Measurements from ENCODE around the gene EPHA4.
A peak's percentile ranks its signal among the peaks of the same experiment; 100 is the strongest.

The EPHA4 gene

DNA sequence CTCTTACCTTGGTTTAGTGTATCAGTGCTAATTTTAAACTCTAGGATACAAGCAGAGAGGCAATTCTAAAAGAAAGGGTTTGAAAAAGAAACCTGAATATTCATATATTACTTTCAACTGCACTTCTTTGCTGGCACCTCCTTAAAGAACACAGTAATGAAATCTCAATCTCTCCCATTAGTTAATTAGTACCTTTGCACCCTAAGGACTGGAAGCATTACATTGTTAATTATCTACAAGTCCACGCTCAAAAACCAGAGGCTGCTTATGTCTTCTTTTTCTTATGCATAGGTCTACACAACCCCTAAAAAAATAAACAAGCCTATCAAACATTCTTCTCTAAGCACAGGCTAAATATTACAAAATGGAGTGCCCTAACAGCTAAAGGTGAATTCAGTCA lies 20.2 kb downstream of the EPHA4 start:
- H3K27me3 ChIP-seq (replicated peaks; ENCODE audit: insufficient read depth, low read length) = peaks cover 18% of the 10 kb centered on the region
- no peak overlapping the region for H3K9ac ChIP-seq (ENCODE audit: low read length)
- H3K4me1 ChIP-seq (ENCODE audit: low read length) = peaks cover 13% of the 10 kb centered on the region; the same call in 1 of the 2 replicates
- H3K9me2 ChIP-seq (replicated peaks; ENCODE audit: insufficient read depth, low read length) = no peaks in the 10 kb centered on the region
- no peaks in the 10 kb centered on the region for H3K36me3 ChIP-seq (replicated peaks; ENCODE audit: insufficient read depth, low read length)
- TF ChIP-seq CTCF (IDR thresholded peaks at IDR 0.05; ENCODE audit: low read length) (no peak), EZH2 (optimal IDR thresholded peaks at IDR 0.05; ENCODE audit: low read depth, low read length) (no peak), EZH2phosphoT487 (IDR thresholded peaks at IDR 0.05; ENCODE audit: low read length) (no peak)
- no peaks in the 10 kb centered on the region for H3F3A ChIP-seq (ENCODE audit: insufficient read depth, low read length)
- H3K27ac ChIP-seq (ENCODE audit: low read length) = no peak overlapping the region
- no peak overlapping the region for H3K4me2 ChIP-seq (ENCODE audit: low read depth, low read length)
- H3K4me3 ChIP-seq (ENCODE audit: low read length) = no peak overlapping the region
- no peak for DNase-seq
- H2AFZ ChIP-seq (ENCODE audit: low read length) = no peak overlapping the region
- no peaks in the 10 kb centered on the region for H3K79me2 ChIP-seq (ENCODE audit: low read length)
- H4K20me1 ChIP-seq (ENCODE audit: insufficient read depth, low read length) = no peaks in the 10 kb centered on the region
- no peaks in the 10 kb centered on the region for H3K9me3 ChIP-seq (replicated peaks; ENCODE audit: insufficient read depth, low read length)

- H3K27ac ChIP-seq (ENCODE audit: low read length) = no peak overlapping the region
- no peak overlapping the region for H3K9ac ChIP-seq (ENCODE audit: low read length)
- DNase-seq = peak; percentile 80
- H3K36me3 ChIP-seq (replicated peaks; ENCODE audit: insufficient read depth, low read length) = no peaks in the 10 kb centered on the region
- peaks cover 29% of the 10 kb centered on the region for H3K27me3 ChIP-seq (replicated peaks; ENCODE audit: insufficient read depth, low read length)
- no peaks in the 10 kb centered on the region for H3K79me2 ChIP-seq (ENCODE audit: low read length)
- H3K4me2 ChIP-seq (ENCODE audit: low read depth, low read length) = no peak overlapping the region
- H4K20me1 ChIP-seq (ENCODE audit: insufficient read depth, low read length) = no peaks in the 10 kb centered on the region
- H2AFZ ChIP-seq (ENCODE audit: low read length) = no peak overlapping the region
- no peak for TF ChIP-seq EZH2 (optimal IDR thresholded peaks at IDR 0.05; ENCODE audit: low read depth, low read length)
- TF ChIP-seq EZH2phosphoT487 (IDR thresholded peaks at IDR 0.05; ENCODE audit: low read length) = peak; percentile 85; the same call in 1 of the 2 replicates
- no peak for TF ChIP-seq CTCF (IDR thresholded peaks at IDR 0.05; ENCODE audit: low read length)
- no peaks in the 10 kb centered on the region for H3K9me2 ChIP-seq (replicated peaks; ENCODE audit: insufficient read depth, low read length)
- no peak overlapping the region for H3K4me3 ChIP-seq (ENCODE audit: low read length)
- H3K9me3 ChIP-seq (replicated peaks; ENCODE audit: insufficient read depth, low read length) = no peaks in the 10 kb centered on the region
- peaks cover 3% of the 10 kb centered on the region; the same call in 1 of the 2 replicates for H3K4me1 ChIP-seq (ENCODE audit: low read length)
- H3F3A ChIP-seq (ENCODE audit: insufficient read depth, low read length) = no peaks in the 10 kb centered on the region
Observed at GRCh38 chr2:221549143-221549542, 23.0 kb downstream of the EPHA4 start.

GRCh38 chr2:221546505-221547225 lies 25.4 kb downstream of the EPHA4 start:
- no peaks in the 10 kb centered on the region for H4K20me1 ChIP-seq (ENCODE audit: insufficient read depth, low read length)
- no peak overlapping the region for H2AFZ ChIP-seq (ENCODE audit: low read length)
- peaks cover 23% of the 10 kb centered on the region for H3K27me3 ChIP-seq (replicated peaks; ENCODE audit: insufficient read depth, low read length)
- no peaks in the 10 kb centered on the region for H3K9me3 ChIP-seq (replicated peaks; ENCODE audit: insufficient read depth, low read length)
- H3F3A ChIP-seq (ENCODE audit: insufficient read depth, low read length) = no peaks in the 10 kb centered on the region
- no peak overlapping the region for H3K9ac ChIP-seq (ENCODE audit: low read length)
- DNase-seq = no peak
- TF ChIP-seq CTCF (IDR thresholded peaks at IDR 0.05; ENCODE audit: low read length) = no peak
- no peaks in the 10 kb centered on the region for H3K79me2 ChIP-seq (ENCODE audit: low read length)
- H3K4me2 ChIP-seq (ENCODE audit: low read depth, low read length) = no peak overlapping the region
- H3K4me1 ChIP-seq (ENCODE audit: low read length) = peaks cover 3% of the 10 kb centered on the region; the same call in 1 of the 2 replicates
- no peaks in the 10 kb centered on the region for H3K36me3 ChIP-seq (replicated peaks; ENCODE audit: insufficient read depth, low read length)
- H3K4me3 ChIP-seq (ENCODE audit: low read length) = no peak overlapping the region
- no peaks in the 10 kb centered on the region for H3K9me2 ChIP-seq (replicated peaks; ENCODE audit: insufficient read depth, low read length)
- no peak overlapping the region for H3K27ac ChIP-seq (ENCODE audit: low read length)
